Stimulated activated CD4-positive, alpha-beta T cell treated with anti-CD3 and anti-CD28 coated beads, Interleukin-12 subunit alpha, Interleukin-12 subunit beta, amount 100 ng/mL, for 48 hours (primary cell): ENCODE data around the gene ZNF497.

Experiments
- DNase-seq, 3 donors: peaks; one replicate each; pipeline ENCODE4 v3.0.0-alpha.2; 2020; ENCODE audit warnings: low read depth in 2 of 3, low spot score in 1 of 3

Gene ZNF497

GRCh38 chr19:58367698-58368454, 5.3 kb upstream of the ZNF497 start:
- no peak for DNase-seq

- no peak for DNase-seq
These were observed 4.3 kb upstream of the ZNF497 start for GRCh38 chr19:58366585-58367430.

GRCh38 chr19:58364146-58364545, 1.6 kb upstream of the ZNF497 start:
- DNase-seq, result no peak

GRCh38 chr19:58361900-58362271, 665 bp downstream of the ZNF497 start:
- peak; percentile 25 to 47 (median 47) for DNase-seq

DNA sequence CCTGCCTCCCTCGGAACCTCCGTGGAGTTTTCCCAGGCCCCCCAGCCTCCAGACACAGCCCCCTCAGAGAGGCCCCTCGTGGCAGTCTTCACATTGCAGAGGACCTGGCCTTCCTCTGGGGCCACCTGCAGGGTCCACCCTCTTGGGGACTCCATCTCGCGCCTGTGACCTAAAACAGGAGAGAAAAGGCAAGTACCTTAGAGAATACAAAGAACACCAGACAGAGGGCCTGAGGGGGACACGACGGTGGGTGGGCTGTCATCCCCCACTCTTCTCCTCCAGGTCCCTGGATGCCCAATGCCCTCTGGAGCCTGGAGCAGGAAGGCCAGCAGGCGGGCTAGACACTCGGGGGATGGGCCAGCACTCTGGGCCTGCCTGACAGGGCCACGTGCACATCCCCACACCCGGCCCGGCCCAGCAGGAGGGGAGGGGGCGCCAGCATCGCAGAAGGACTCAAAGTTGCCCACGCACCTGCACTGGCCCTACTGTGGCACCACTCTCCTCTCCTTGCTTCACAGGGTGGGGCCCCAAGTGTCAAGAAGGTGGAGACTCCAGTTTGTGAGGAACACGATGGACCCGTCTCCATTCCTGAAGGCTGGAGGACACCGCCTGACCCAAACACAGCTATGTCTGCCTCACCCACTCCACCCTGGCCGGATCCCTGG, 4.9 kb downstream of the ZNF497 start:
- DNase-seq, result no peak

DNA sequence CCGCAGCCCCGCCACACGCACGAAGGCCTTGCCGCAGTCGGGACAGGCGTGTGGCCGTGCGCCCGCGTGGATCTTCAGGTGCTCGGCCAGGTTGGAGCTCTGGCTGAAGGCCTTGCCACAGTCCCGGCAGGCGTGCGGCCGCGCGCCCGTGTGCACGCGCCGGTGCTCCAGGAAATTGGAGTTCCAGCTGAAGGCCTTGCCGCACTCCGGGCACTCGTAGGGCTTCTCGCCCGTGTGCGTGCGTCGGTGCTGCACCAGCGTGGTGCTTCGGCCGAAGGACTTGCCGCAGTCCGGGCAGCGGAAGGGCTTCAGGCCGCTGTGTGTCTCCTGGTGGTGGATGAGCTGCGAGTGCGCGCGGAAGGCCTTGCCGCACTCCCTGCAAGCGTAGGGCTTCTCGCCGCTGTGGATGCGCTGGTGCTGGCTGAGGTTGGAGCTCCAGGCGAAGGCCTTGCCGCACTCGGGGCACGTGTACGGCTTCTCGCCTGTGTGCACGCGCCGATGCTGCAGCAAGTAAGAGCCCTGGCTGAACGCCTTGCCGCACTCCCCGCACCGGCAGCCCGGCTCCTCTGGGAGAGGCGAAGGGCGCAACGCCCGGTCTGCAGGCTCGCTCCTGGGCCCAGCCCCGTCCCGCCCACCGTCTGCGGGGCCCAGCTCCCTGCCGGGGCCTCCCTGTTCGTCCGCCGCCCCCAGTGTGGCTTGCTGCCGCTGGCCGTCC, 5.6 kb downstream of the ZNF497 start:
- no peak for DNase-seq

DNA sequence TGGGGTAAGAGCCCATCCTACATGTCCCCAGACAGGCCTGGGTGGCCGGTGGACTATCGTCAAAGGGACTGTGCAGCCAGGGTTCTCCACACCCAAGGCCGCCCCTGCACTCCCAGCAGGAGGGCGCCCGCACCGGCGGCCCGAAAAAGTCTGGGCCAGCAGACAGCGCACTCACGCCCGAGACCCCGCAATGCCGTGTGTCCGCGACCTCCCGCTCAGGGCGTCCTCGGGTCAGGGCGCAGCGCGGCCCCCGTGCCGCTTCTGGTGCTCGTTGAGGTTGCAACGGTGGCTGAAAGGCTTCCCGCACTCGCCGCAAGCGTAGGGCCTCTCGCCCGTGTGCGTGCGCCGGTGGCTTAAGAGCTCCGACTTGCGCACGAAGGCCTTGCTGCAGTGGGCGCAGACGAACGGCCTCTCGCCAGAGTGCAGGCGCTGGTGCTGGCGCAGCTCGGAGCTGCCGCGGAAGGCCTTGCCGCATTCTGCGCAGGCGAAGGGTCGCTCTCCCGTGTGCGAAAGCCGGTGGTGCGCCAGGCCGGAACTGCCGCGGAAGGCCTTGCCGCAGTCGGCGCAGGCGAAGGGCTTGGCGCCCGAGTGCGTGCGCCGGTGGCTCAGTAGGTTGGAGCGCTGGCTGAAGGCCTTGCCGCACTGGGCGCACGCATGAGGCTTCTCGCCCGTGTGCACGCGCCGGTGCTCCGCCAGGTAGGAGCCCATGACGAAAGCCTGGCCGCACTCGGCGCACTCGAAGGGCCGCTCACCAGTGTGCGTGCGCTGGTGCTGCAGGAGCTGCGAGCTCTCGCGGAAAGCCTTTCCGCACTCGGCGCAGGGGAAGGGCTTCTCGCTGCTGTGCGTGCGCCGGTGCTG, 6.4 kb downstream of the ZNF497 start:
- DNase-seq, result no peak

- no peak for DNase-seq
These were observed 7.2 kb downstream of the ZNF497 start for GRCh38 chr19:58355215-58355796.

- no peak for DNase-seq
These were observed 8.0 kb downstream of the ZNF497 start for GRCh38 chr19:58354478-58355030.

GRCh38 chr19:58353717-58354477, 8.7 kb downstream of the ZNF497 start:
- no peak for DNase-seq

DNA sequence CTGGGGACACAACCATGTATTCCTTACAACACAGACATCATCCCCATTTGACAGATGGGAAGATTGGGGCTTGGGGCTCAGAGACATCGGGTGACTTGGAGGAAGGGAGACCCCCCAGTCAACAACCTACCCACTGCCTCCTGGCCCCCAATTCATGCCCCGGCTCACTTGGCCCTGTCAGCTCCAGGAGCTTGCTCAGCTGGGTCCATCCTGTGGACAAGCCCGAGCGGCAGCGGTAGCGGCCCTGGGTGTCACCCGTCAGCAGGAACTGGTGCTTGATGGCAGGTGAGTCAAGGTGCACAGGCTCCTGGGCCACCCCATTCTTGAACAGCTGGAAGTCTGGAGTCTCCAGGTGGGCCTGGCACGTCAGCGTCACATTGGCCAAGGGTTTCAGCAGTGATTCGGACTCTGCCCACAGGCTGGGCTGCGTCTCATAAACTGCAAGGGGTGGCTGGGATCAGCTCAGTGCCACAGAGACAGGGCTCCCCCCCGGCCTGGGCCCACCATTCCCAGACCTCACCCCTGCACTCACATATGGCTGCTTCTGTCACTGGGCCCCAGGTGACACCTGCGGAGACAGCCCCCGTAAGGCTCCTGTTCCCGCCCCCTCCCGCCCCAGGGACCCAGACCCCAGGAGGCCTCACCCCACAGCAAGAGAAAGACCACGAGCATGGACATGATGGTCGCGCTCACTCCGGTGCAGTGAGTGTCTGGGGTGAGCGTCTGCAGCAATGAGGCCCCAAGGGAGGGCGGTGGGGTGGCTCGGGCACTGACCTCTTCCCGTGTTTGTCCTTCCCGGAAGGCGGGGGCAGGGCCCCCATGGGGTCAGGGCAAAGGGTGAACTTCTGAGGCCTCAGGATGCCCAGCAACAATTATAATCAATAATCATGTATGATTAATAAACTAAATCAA, 9.5 kb downstream of the ZNF497 start, which contains the start of gene A1BG:
TSS of gene A1BG (minus strand) at position 733 of the 912 bp plus-strand sequence. CDS start at position 678, 55 bp downstream.
- no peak for DNase-seq

- no peak for DNase-seq
These were observed 10.4 kb downstream of the ZNF497 start for GRCh38 chr19:58351990-58352755.

- DNase-seq, result no peak
These were observed 11.0 kb downstream of the ZNF497 start for GRCh38 chr19:58351558-58351878.

GRCh38 chr19:58350871-58351557, 11.5 kb downstream of the ZNF497 start:
- DNase-seq, result no peak

DNA sequence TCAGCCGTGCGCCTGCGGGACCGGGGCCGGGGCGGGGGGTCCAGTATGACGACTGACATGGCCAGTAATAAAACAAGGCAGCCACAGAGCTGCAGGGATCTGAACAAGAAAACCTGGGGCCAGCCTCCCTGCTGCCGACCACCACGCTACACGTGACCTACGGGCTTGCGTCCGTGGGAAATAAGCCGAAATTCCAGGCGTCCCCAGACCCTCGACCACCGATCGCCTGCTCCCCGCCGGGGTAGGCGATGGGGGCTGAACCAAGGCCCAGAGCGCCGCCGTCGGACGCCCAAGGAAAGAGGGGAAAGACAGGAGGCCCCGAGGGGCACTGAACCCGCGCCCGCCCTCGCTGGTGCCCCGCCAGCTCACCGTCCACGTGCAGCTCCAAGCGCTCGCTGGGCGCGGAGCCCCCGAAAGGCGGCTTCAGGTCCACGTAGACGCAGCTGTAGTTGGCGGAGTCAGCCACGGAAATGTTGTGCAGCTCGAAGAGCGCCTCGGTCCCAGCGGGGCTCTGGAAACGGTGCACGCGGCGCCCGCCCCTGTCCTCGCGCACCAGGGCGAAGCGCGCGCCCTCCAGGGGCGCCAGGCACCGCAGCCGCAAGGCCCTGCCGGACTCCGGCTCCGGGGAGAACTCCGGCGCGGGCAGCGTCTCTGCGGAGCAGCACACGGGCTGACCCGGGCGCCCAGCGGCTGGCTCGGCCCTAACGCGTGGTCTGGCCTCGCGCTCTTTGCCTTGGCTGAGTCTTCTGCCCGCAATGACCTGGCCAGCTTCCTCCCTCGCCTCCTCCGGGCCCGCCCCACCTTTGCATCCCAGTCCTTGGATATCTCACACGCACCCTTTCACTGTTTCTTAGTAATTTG, 12.3 kb downstream of the ZNF497 start:
- no peak for DNase-seq

GRCh38 chr19:58349590-58349989, 13.0 kb downstream of the ZNF497 start:
- DNase-seq, result no peak
